ENCODE results near the gene AGBL2. TPM values are rescaled to one million over a fixed set of nuclear protein-coding genes. Genes with fewer than 3 reads are reported as not detected.

Gene AGBL2
- total and polyA plus RNA-seq, 2 of the 8 experiments (the other 6 are each of a cell fraction or from before 2014, with no cell fraction given): 2.1 to 6.5 TPM

- TF ChIP-seq BCL11A (IDR thresholded peaks at IDR 0.05; ENCODE audit: low read depth in 2 of 2, low read length in 2 of 2): no peak
- no peak for TF ChIP-seq ATF2 (IDR thresholded peaks at IDR 0.05; ENCODE audit: low read length)
- no peak for TF ChIP-seq CBX8 (IDR thresholded peaks at IDR 0.05; ENCODE audit: borderline replicate concordance, low read depth, low read length)
- TF ChIP-seq CTCF (IDR thresholded peaks at IDR 0.05; ENCODE audit: control extremely low read depth in 1 of 3, insufficient read depth in 1 of 3, low read depth in 1 of 3, low read length in 3 of 3): no peak
- TF ChIP-seq EP300 (IDR thresholded peaks at IDR 0.05; ENCODE audit: borderline replicate concordance in 1 of 2, low read depth in 2 of 2, low read length in 2 of 2): no peak
These were observed 103.8 kb downstream of the AGBL2 start (continued) for GRCh38 chr11:47611348-47611794.

Data from H1 (cell line).